Endothelial cell of umbilical vein (primary cell): ENCODE data around the gene CDH23. TPM values are rescaled to one million over a fixed set of nuclear protein-coding genes. Genes with fewer than 3 reads are reported as not detected.

Experiments
- BruUV-seq: library from RNA; stranded (reverse); fragments of 400-500 nt; replicated peaks from 2 replicates; lab custom pipeline; 2021; lab: Mats Ljungman, UMichigan
- CTCF ChIA-PET: fragments of 300-600, 350-600 bp; sonication (Branson Sonifier 250); formaldehyde crosslinking; loops from one replicate; lab custom pipeline; 2021; ENCODE audit warnings: antibody characterized with exemption, inconsistent platforms; lab: Charles Lee
- POLR2A ChIA-PET: fragments of 300-600, 350-600 bp; sonication (Branson Sonifier 250); formaldehyde crosslinking; loops from one replicate; lab custom pipeline; 2021; ENCODE audit warnings: antibody characterized with exemption, inconsistent platforms; lab: Charles Lee
- DNase-seq: peaks from one replicate; pipeline ENCODE4 v3.0.0-alpha.2; 2011; ENCODE audit warnings: low read depth, low spot score
- FAIRE-seq: peaks from 2 replicates; lab custom pipeline; 2011; peaks lifted over from hg19 to GRCh38; lab: Jason Lieb, UNC
- H2AFZ ChIP-seq: 2 replicates; pipeline ENCODE4 v1.6.0; 2012; ENCODE audit warnings: low read depth, low read length, control low read depth, inconsistent platforms
- H3K27ac ChIP-seq: 2 replicates; pipeline ENCODE4 v1.5.1; 2011; ENCODE audit warnings: low read depth, mild to moderate bottlenecking, control low read depth, low read length, moderate library complexity; ENCODE audit not compliant: insufficient read depth
- H3K27me3 ChIP-seq, 2 experiments: 2 replicates each; pipeline versions ENCODE4 v1.6.0 to v1.6.1; 2011; ENCODE audit warnings: low read length in 2 of 2, mixed read lengths in 1 of 2; ENCODE audit not compliant: control insufficient read depth in 2 of 2, insufficient read depth in 2 of 2
- H3K36me3 ChIP-seq, 2 experiments: 2 replicates in 1 of 2; 3 replicates in 1 of 2; pipeline ENCODE4 v1.5.1; 2011; ENCODE audit warnings: low read length in 2 of 2, mild to moderate bottlenecking in 1 of 2, moderate library complexity in 1 of 2; ENCODE audit not compliant: control insufficient read depth in 2 of 2, insufficient read depth in 2 of 2; ENCODE audit errors: extremely low read depth in 1 of 2
- H3K4me1 ChIP-seq: 3 replicates; pipeline ENCODE4 v1.5.1; 2011; ENCODE audit warnings: mild to moderate bottlenecking, low read length; ENCODE audit not compliant: control insufficient read depth, insufficient read depth; ENCODE audit errors: extremely low read depth
- H3K4me2 ChIP-seq: 2 replicates; pipeline ENCODE4 v1.6.1; 2011; ENCODE audit warnings: low read length, control low read depth, mixed read lengths; ENCODE audit not compliant: insufficient read depth
- H3K4me3 ChIP-seq, 3 experiments: fragments of 200-600 bp in 1 of 3; sonication (generic), shearing (Covaris generic) in 1 of 3; replicated peaks in 1 of 3; 2 replicates each; pipeline ENCODE4 v1.5.1; 2011 to 2016; ENCODE audit warnings: control low read depth in 3 of 3, low read length in 3 of 3, mild to moderate bottlenecking in 2 of 3, inconsistent platforms in 1 of 3, low read depth in 1 of 3, moderate library complexity in 1 of 3; ENCODE audit not compliant: insufficient read depth in 1 of 3
- H3K79me2 ChIP-seq: 2 replicates; pipeline ENCODE4 v1.6.0; 2012; ENCODE audit warnings: low read length, inconsistent platforms; ENCODE audit not compliant: control insufficient read depth, insufficient read depth
- H3K9ac ChIP-seq: replicated peaks from 2 replicates; pipeline ENCODE3; 2011; ENCODE audit warnings: low read length, control low read depth; ENCODE audit not compliant: insufficient read depth; ENCODE audit errors: extremely low read depth
- H3K9me1 ChIP-seq: replicated peaks from 3 replicates; pipeline ENCODE4 v1.6.0; 2011; ENCODE audit warnings: mild to moderate bottlenecking, low read length; ENCODE audit not compliant: control insufficient read depth, insufficient read depth; ENCODE audit errors: extremely low read depth
- H3K9me3 ChIP-seq: replicated peaks from 2 replicates; pipeline ENCODE4 v1.5.1; 2012; ENCODE audit warnings: low read length, inconsistent platforms; ENCODE audit not compliant: control insufficient read depth, insufficient read depth
- H4K20me1 ChIP-seq: replicated peaks from 2 replicates; pipeline ENCODE3; 2011; ENCODE audit warnings: mild to moderate bottlenecking, low read length; ENCODE audit not compliant: control insufficient read depth, insufficient read depth; ENCODE audit errors: extremely low read depth
- EZH2 ChIP-seq: IDR thresholded peaks from 2 replicates; pipeline ENCODE4 v1.6.1; 2012; ENCODE audit warnings: borderline replicate concordance, low read depth, mild to moderate bottlenecking, moderate library complexity, low read length, inconsistent platforms; ENCODE audit not compliant: severe bottlenecking
- GATA2 ChIP-seq: IDR thresholded peaks from 2 replicates; pipeline ENCODE4 v1.7.0; 2011; ENCODE audit warnings: low read depth, mild to moderate bottlenecking, moderate library complexity, mixed read lengths, low read length; ENCODE audit not compliant: insufficient read length, insufficient read depth
- JUN ChIP-seq: IDR thresholded peaks from 2 replicates; pipeline ENCODE4 v1.6.1; 2011; ENCODE audit warnings: borderline replicate concordance, low read depth; ENCODE audit not compliant: insufficient read length, insufficient read depth
- MYC ChIP-seq: IDR thresholded peaks from one replicate; pipeline ENCODE4 v1.6.1; 2011; ENCODE audit warnings: mild to moderate bottlenecking, low read depth, low read length
- POLR2A ChIP-seq: IDR thresholded peaks from 2 replicates; pipeline ENCODE4 v1.6.1; 2012; ENCODE audit warnings: low read depth, mild to moderate bottlenecking, control low read depth, low read length
- POLR2AphosphoS5 ChIP-seq: IDR thresholded peaks from 2 replicates; pipeline ENCODE4 v1.6.1; 2012; ENCODE audit warnings: low read depth, mild to moderate bottlenecking, control low read depth, low read length, moderate library complexity; ENCODE audit not compliant: insufficient read depth
- dilution Hi-C: fragments of 300-500 bp; cut with MboI; formaldehyde crosslinking; loops from one replicate; pipeline ENCODE4 v1.15.0; 2019; ENCODE audit warnings: low sequenced_read_pairs; ENCODE audit not compliant: extremely low pct_ligation_motif_present
- intact Hi-C: fragments of 100-400 bp; cut with micrococcal nuclease; formaldehyde crosslinking; loops from one replicate; pipeline ENCODE4 v1.10.0; 2022
- polyA plus RNA-seq, 4 experiments: library from polyadenylated mRNA; depleted of rRNA in 3 of 4; stranded (reverse) in 3 of 4; unstranded in 1 of 4; fragments of >200 nt; gene quantifications; 2 replicates each; pipeline versions ENCODE4 v1.2.1 to v1.2.3, GENCODE V29; 2011 to 2012; ENCODE audit warnings: missing spikeins in 1 of 4
- total RNA-seq: library from RNA; stranded (reverse); gene quantifications from 2 replicates; pipeline ENCODE4 v1.2.3, GENCODE V29; 2021
- TF ChIP-seq, protein P1 (sequence below), 2 donors: IDR thresholded peaks; 1 replicate in 1 of 2; 2 replicates in 1 of 2; pipeline ENCODE4 v1.5.1; 2011; ENCODE audit warnings: low read length in 2 of 2, mild to moderate bottlenecking in 2 of 2, moderate library complexity in 2 of 2, control low read depth in 1 of 2, inconsistent platforms in 1 of 2, low read depth in 1 of 2; ENCODE audit not compliant: insufficient read depth in 1 of 2; ENCODE audit errors: extremely low read depth in 1 of 2
- TF ChIP-seq, protein P2 (sequence below): IDR thresholded peaks from 2 replicates; pipeline ENCODE4 v1.6.1; 2011; ENCODE audit not compliant: insufficient read depth, insufficient read length

CDH23 gene
- total and polyA plus RNA-seq, 2 donors (not counting 3 experiments of a cell fraction or from before 2014, with no cell fraction given) = not detected

DNA sequence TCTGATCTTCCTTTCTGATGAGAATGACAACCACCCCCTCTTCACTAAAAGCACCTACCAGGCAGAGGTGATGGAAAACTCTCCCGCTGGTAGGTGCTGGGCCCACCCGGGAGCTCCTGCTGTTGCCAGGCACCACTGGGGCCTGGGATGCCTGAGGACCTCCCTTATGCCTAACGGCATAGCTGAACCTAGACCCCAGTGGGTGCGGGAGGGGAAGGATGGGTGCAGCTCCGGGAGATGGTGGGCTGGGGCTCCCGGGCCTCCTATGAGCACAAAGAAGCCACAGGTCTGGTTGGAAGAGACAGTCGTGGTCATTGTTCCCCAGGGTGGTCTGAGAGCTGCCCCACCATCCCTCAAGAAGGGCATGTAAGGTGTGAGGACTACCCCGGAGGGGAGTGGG lies 392.2 kb downstream of the CDH23 start:
- POLR2A ChIA-PET = no interaction called here
- H2AFZ ChIP-seq = no peak overlapping the region
- FAIRE-seq (no peak), DNase-seq (no peak)
- no peak overlapping the region for H3K4me3 ChIP-seq
- H3K4me1 ChIP-seq = no peaks in the 10 kb centered on the region
- CTCF ChIA-PET = no interaction called here
- H3K9me1 ChIP-seq = no peaks in the 10 kb centered on the region
- no peaks in the 10 kb centered on the region for H3K27me3 ChIP-seq
- no peaks in the 10 kb centered on the region for H4K20me1 ChIP-seq
- no peaks in the 10 kb centered on the region for H3K79me2 ChIP-seq
- H3K4me2 ChIP-seq = no peak overlapping the region
- no peak overlapping the region for H3K9ac ChIP-seq
- no peak overlapping the region for H3K27ac ChIP-seq
- no TSS peak for BruUV-seq
- H3K36me3 ChIP-seq = no peaks in the 10 kb centered on the region
- TF ChIP-seq POLR2AphosphoS5 (no peak), MYC (no peak), JUN (no peak), GATA2 (no peak), EZH2 (no peak), POLR2A (no peak)
- TF ChIP-seq, protein P1, sequence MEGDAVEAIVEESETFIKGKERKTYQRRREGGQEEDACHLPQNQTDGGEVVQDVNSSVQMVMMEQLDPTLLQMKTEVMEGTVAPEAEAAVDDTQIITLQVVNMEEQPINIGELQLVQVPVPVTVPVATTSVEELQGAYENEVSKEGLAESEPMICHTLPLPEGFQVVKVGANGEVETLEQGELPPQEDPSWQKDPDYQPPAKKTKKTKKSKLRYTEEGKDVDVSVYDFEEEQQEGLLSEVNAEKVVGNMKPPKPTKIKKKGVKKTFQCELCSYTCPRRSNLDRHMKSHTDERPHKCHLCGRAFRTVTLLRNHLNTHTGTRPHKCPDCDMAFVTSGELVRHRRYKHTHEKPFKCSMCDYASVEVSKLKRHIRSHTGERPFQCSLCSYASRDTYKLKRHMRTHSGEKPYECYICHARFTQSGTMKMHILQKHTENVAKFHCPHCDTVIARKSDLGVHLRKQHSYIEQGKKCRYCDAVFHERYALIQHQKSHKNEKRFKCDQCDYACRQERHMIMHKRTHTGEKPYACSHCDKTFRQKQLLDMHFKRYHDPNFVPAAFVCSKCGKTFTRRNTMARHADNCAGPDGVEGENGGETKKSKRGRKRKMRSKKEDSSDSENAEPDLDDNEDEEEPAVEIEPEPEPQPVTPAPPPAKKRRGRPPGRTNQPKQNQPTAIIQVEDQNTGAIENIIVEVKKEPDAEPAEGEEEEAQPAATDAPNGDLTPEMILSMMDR (IDR thresholded peaks at IDR 0.05; ENCODE audit: extremely low read depth in 1 of 2, insufficient read depth in 1 of 2, low read depth in 1 of 2, low read length in 2 of 2) = no peak
- TF ChIP-seq, protein P2, sequence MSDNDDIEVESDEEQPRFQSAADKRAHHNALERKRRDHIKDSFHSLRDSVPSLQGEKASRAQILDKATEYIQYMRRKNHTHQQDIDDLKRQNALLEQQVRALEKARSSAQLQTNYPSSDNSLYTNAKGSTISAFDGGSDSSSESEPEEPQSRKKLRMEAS = no peak
- dilution Hi-C loops (no loop called here), intact Hi-C loops (no loop called here)
- no peaks in the 10 kb centered on the region for H3K9me3 ChIP-seq
